ENCODE data around the gene MFSD12. TPM values are rescaled to one million over a fixed set of nuclear protein-coding genes. Genes with fewer than 3 reads are reported as not detected.

Gene MFSD12
- total and polyA plus RNA-seq, 2 experiments from 2014 or later: 35.3 to 91.1 TPM

DNA sequence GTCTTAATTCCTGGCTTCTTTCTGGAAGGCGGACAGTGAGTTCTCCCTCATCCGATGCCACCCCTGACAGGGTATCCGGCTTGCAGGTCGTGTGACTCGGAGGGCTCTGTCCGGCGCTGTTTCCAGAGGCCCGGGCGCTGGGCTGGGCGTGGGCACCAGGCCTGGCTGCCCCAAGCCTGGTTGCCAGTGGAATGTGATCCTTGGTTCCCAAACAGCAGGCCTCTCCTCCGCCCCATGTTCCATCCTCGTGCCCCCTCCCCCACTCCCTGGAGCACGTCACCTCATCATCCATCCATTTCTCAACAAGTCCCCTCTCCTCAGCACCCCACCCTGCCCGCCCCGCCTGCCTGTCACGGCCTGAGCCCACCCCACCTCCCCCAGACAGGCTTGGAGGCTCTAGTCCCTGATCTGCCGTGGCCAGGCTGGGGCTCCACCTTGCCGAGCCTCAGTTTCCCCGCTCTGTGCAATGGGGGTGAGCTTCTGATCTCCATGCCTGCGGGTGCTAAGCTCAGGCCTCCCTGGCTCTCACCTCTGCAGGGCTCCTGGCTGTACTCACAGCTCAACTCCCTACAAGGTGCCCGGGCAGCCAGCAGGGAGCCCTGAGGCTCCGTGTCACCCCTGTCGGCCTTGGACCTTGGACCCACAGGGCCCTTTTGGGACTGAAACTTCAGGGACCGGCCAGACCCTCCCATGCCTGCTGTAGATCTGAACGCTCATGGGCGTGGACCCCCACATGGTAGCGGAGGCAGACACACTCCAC is 47.0 kb upstream of the MFSD12 start (continued):
- TF ChIP-seq, protein P1, sequence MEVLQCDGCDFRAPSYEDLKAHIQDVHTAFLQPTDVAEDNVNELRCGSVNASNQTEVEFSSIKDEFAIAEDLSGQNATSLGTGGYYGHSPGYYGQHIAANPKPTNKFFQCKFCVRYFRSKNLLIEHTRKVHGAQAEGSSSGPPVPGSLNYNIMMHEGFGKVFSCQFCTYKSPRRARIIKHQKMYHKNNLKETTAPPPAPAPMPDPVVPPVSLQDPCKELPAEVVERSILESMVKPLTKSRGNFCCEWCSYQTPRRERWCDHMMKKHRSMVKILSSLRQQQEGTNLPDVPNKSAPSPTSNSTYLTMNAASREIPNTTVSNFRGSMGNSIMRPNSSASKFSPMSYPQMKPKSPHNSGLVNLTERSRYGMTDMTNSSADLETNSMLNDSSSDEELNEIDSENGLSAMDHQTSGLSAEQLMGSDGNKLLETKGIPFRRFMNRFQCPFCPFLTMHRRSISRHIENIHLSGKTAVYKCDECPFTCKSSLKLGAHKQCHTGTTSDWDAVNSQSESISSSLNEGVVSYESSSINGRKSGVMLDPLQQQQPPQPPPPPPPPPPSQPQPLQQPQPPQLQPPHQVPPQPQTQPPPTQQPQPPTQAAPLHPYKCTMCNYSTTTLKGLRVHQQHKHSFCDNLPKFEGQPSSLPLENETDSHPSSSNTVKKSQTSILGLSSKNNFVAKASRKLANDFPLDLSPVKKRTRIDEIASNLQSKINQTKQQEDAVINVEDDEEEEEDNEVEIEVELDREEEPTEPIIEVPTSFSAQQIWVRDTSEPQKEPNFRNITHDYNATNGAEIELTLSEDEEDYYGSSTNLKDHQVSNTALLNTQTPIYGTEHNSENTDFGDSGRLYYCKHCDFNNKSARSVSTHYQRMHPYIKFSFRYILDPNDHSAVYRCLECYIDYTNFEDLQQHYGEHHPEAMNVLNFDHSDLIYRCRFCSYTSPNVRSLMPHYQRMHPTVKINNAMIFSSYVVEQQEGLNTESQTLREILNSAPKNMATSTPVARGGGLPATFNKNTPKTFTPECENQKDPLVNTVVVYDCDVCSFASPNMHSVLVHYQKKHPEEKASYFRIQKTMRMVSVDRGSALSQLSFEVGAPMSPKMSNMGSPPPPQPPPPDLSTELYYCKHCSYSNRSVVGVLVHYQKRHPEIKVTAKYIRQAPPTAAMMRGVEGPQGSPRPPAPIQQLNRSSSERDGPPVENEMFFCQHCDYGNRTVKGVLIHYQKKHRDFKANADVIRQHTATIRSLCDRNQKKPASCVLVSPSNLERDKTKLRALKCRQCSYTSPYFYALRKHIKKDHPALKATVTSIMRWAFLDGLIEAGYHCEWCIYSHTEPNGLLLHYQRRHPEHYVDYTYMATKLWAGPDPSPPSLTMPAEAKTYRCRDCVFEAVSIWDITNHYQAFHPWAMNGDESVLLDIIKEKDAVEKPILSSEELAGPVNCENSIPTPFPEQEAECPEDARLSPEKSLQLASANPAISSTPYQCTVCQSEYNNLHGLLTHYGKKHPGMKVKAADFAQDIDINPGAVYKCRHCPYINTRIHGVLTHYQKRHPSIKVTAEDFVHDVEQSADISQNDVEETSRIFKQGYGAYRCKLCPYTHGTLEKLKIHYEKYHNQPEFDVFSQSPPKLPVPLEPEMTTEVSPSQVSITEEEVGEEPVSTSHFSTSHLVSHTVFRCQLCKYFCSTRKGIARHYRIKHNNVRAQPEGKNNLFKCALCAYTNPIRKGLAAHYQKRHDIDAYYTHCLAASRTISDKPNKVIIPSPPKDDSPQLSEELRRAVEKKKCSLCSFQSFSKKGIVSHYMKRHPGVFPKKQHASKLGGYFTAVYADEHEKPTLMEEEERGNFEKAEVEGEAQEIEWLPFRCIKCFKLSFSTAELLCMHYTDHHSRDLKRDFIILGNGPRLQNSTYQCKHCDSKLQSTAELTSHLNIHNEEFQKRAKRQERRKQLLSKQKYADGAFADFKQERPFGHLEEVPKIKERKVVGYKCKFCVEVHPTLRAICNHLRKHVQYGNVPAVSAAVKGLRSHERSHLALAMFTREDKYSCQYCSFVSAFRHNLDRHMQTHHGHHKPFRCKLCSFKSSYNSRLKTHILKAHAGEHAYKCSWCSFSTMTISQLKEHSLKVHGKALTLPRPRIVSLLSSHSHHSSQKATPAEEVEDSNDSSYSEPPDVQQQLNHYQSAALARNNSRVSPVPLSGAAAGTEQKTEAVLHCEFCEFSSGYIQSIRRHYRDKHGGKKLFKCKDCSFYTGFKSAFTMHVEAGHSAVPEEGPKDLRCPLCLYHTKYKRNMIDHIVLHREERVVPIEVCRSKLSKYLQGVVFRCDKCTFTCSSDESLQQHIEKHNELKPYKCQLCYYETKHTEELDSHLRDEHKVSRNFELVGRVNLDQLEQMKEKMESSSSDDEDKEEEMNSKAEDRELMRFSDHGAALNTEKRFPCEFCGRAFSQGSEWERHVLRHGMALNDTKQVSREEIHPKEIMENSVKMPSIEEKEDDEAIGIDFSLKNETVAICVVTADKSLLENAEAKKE (CRISPR knock-in tag; IDR thresholded peaks at IDR 0.05): no peak
- TF ChIP-seq POLR2AphosphoS5 (IDR thresholded peaks at IDR 0.05; ENCODE audit: low read depth) (no peak), ZNF331 (CRISPR knock-in tag; IDR thresholded peaks at IDR 0.05; ENCODE audit: low read depth) (no peak)
- TF ChIP-seq, protein P2, sequence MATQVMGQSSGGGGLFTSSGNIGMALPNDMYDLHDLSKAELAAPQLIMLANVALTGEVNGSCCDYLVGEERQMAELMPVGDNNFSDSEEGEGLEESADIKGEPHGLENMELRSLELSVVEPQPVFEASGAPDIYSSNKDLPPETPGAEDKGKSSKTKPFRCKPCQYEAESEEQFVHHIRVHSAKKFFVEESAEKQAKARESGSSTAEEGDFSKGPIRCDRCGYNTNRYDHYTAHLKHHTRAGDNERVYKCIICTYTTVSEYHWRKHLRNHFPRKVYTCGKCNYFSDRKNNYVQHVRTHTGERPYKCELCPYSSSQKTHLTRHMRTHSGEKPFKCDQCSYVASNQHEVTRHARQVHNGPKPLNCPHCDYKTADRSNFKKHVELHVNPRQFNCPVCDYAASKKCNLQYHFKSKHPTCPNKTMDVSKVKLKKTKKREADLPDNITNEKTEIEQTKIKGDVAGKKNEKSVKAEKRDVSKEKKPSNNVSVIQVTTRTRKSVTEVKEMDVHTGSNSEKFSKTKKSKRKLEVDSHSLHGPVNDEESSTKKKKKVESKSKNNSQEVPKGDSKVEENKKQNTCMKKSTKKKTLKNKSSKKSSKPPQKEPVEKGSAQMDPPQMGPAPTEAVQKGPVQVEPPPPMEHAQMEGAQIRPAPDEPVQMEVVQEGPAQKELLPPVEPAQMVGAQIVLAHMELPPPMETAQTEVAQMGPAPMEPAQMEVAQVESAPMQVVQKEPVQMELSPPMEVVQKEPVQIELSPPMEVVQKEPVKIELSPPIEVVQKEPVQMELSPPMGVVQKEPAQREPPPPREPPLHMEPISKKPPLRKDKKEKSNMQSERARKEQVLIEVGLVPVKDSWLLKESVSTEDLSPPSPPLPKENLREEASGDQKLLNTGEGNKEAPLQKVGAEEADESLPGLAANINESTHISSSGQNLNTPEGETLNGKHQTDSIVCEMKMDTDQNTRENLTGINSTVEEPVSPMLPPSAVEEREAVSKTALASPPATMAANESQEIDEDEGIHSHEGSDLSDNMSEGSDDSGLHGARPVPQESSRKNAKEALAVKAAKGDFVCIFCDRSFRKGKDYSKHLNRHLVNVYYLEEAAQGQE (IDR thresholded peaks at IDR 0.05; ENCODE audit: unreplicated experiment): no peak

Measured in GM23338 (cell line).